ENCODE data around the gene TRIM44.
"Not testable (repeated sequence)": the region's sequence is repeated elsewhere in the genome, so short reads cannot be mapped to it uniquely, and the experiment has no call there.

TRIM44 gene

GRCh38 chr11:35668350-35668749, 5.8 kb downstream of the TRIM44 start:
- DNase-seq (ENCODE audit: insufficient read length, low spot score); FAIRE-seq: not testable (repeated sequence)

GRCh38 chr11:35671396-35672127, 9.0 kb downstream of the TRIM44 start:
- FAIRE-seq (no peak), DNase-seq (ENCODE audit: insufficient read length, low spot score) (no peak)

- DNase-seq (ENCODE audit: insufficient read length, low spot score) (no peak), FAIRE-seq (no peak)
These were observed 10.0 kb downstream of the TRIM44 start for GRCh38 chr11:35672608-35673007.

GRCh38 chr11:35675901-35676610, 13.5 kb downstream of the TRIM44 start:
- FAIRE-seq = peak; percentile 75
- no peak for DNase-seq (ENCODE audit: insufficient read length, low spot score)

GRCh38 chr11:35676611-35676965, 14.0 kb downstream of the TRIM44 start:
- FAIRE-seq = no peak
- no peak for DNase-seq (ENCODE audit: insufficient read length, low spot score)

- DNase-seq (ENCODE audit: insufficient read length, low spot score) = no peak
These were observed 15.3 kb downstream of the TRIM44 start for GRCh38 chr11:35677904-35678303.

GRCh38 chr11:35678471-35678870, 15.9 kb downstream of the TRIM44 start:
- no peak for DNase-seq (ENCODE audit: insufficient read length, low spot score)
- no peak for FAIRE-seq

More at GRCh38 chr11:35677904-35678303, 15.3 kb downstream of the TRIM44 start:
- FAIRE-seq = no peak

GRCh38 chr11:35678975-35679374, 16.4 kb downstream of the TRIM44 start:
- DNase-seq (ENCODE audit: insufficient read length, low spot score) (no peak), FAIRE-seq (no peak)

- FAIRE-seq = no peak
These were observed 17.9 kb downstream of the TRIM44 start for GRCh38 chr11:35680506-35680905.

GRCh38 chr11:35681163-35681767, 18.7 kb downstream of the TRIM44 start:
- FAIRE-seq (peak; percentile 86), DNase-seq (ENCODE audit: insufficient read length, low spot score) (no peak)

More at GRCh38 chr11:35680506-35680905, 17.9 kb downstream of the TRIM44 start:
- DNase-seq (ENCODE audit: insufficient read length, low spot score) = no peak

- no peak for FAIRE-seq
- DNase-seq (ENCODE audit: insufficient read length, low spot score) = no peak
These were observed 19.9 kb downstream of the TRIM44 start for GRCh38 chr11:35682230-35683173.

GRCh38 chr11:35683728-35684339, 21.3 kb downstream of the TRIM44 start:
- DNase-seq (ENCODE audit: insufficient read length, low spot score) (no peak), FAIRE-seq (peak; percentile 65)

GRCh38 chr11:35688023-35688422, 25.4 kb downstream of the TRIM44 start:
- FAIRE-seq (no peak), DNase-seq (ENCODE audit: insufficient read length, low spot score) (no peak)

GRCh38 chr11:35689081-35689996, 26.8 kb downstream of the TRIM44 start:
- FAIRE-seq (no peak), DNase-seq (ENCODE audit: insufficient read length, low spot score) (no peak)

- no peak for FAIRE-seq
- DNase-seq (ENCODE audit: insufficient read length, low spot score) = no peak
These were observed 39.6 kb downstream of the TRIM44 start for GRCh38 chr11:35702126-35702525.

GRCh38 chr11:35709376-35709775, 46.8 kb downstream of the TRIM44 start:
- FAIRE-seq = no peak
- DNase-seq (ENCODE audit: insufficient read length, low spot score) = no peak

- FAIRE-seq (no peak), DNase-seq (ENCODE audit: insufficient read length, low spot score) (no peak)
These were observed 48.8 kb downstream of the TRIM44 start for GRCh38 chr11:35711173-35711910.

- no peak for DNase-seq (ENCODE audit: insufficient read length, low spot score)
- no peak for FAIRE-seq
These were observed 49.3 kb downstream of the TRIM44 start for GRCh38 chr11:35711924-35712323.
